ENCODE results near the gene ANGPTL2. TPM values are rescaled to one million over a fixed set of nuclear protein-coding genes. Genes with fewer than 3 reads are reported as not detected.

The ANGPTL2 gene
- polyA plus RNA-seq, 2 of the 4 experiments (the other 2 are of a cell fraction): 0.06 TPM; not detected in 1

GRCh38 chr9:127053960-127054359, 68.5 kb downstream of the ANGPTL2 start:
- TF ChIP-seq E2F6 (IDR thresholded peaks at IDR 0.05; ENCODE audit: borderline replicate concordance, low read depth): no peak
- TF ChIP-seq POLR2A (IDR thresholded peaks at IDR 0.05; ENCODE audit: low read length): no peak
- TF ChIP-seq JUNB (IDR thresholded peaks at IDR 0.05): no peak
- no peak for TF ChIP-seq HMGXB4 (CRISPR knock-in tag; IDR thresholded peaks at IDR 0.05; ENCODE audit: borderline replicate concordance)
- no peak for TF ChIP-seq ELK1 (IDR thresholded peaks at IDR 0.05; ENCODE audit: low read depth, low read length)
- TF ChIP-seq CTCF (IDR thresholded peaks at IDR 0.05): no peak
- TF ChIP-seq ESRRA (IDR thresholded peaks at IDR 0.05; ENCODE audit: borderline replicate concordance, low read length): no peak
- no peak for TF ChIP-seq ATOH8 (CRISPR knock-in tag; IDR thresholded peaks at IDR 0.05; ENCODE audit: low read depth)
- TF ChIP-seq NPAS2 (CRISPR knock-in tag; IDR thresholded peaks at IDR 0.05; ENCODE audit: borderline replicate concordance): no peak
- TF ChIP-seq KDM1A (IDR thresholded peaks at IDR 0.05; ENCODE audit: low read depth): no peak
- no peak for TF ChIP-seq ZSCAN20 (CRISPR knock-in tag; IDR thresholded peaks at IDR 0.05)
- no peak for TF ChIP-seq MYC (IDR thresholded peaks at IDR 0.05; ENCODE audit: borderline replicate concordance, low read length)
- TF ChIP-seq HOXB13 (CRISPR knock-in tag; IDR thresholded peaks at IDR 0.05; ENCODE audit: low read depth): no peak
- no peak for TF ChIP-seq RAD21 (conservative IDR thresholded peaks at IDR 0.05 in 1 of 2, IDR thresholded peaks at IDR 0.05 in 1 of 2)
- TF ChIP-seq CHD4 (IDR thresholded peaks at IDR 0.05; ENCODE audit: borderline replicate concordance): no peak
- TF ChIP-seq FOSL2 (IDR thresholded peaks at IDR 0.05): no peak
- TF ChIP-seq FOSL2 (CRISPR knock-in tag; IDR thresholded peaks at IDR 0.05): no peak
- TF ChIP-seq HDAC2 (IDR thresholded peaks at IDR 0.05): no peak
- no peak for TF ChIP-seq RFX5 (IDR thresholded peaks at IDR 0.05)
- no peak for TF ChIP-seq HOXA7 (CRISPR knock-in tag; IDR thresholded peaks at IDR 0.05)
- FAIRE-seq (no peak), DNase-seq (ENCODE audit: low read depth in 1 of 2, low spot score in 1 of 2) (no peak)

GRCh38 chr9:127053057-127053821, 69.2 kb downstream of the ANGPTL2 start:
- Histone ChIP-seq H3K27ac (no peak overlapping the region), H3K4me1 (peaks cover 6% of the 10 kb centered on the region; the same call in 2 of the 3 replicates), H3K9me3 (no peaks in the 10 kb centered on the region), H3K4me2 (no peak overlapping the region), H3K4me3 (no peak overlapping the region)
- DNase-seq (ENCODE audit: low read depth in 1 of 2, low spot score in 1 of 2) (no peak), FAIRE-seq (no peak), ATAC-seq (no peak)
- 87% methylated on average over 14 of the region's 14 CpGs for WGBS (ENCODE audit: missing lambda C conversion rate)
- ChIA-PET POLR2A (no interaction called here), CTCF (no interaction called here)
- TF ChIP-seq ZC3H11A (IDR thresholded peaks at IDR 0.05) (no peak), RNF2 (IDR thresholded peaks at IDR 0.05; ENCODE audit: borderline replicate concordance, low read depth) (no peak), BCL3 (IDR thresholded peaks at IDR 0.05) (no peak), ATOH8 (CRISPR knock-in tag; IDR thresholded peaks at IDR 0.05; ENCODE audit: low read depth) (no peak), HMGXB4 (CRISPR knock-in tag; IDR thresholded peaks at IDR 0.05; ENCODE audit: borderline replicate concordance) (no peak), CHD2 (IDR thresholded peaks at IDR 0.05; ENCODE audit: low read length, partially characterized antibody) (no peak), TP53 (CRISPR knock-in tag; IDR thresholded peaks at IDR 0.05) (no peak), POLR2AphosphoS2 (conservative IDR thresholded peaks at IDR 0.05; ENCODE audit: low read length) (no peak)

More at GRCh38 chr9:127053960-127054359, 68.5 kb downstream of the ANGPTL2 start:
- no peak overlapping the region for H3K4me2 ChIP-seq
- peaks cover 4% of the 10 kb centered on the region; the same call in 2 of the 3 replicates for H3K4me1 ChIP-seq
- H3K9me3 ChIP-seq: no peaks in the 10 kb centered on the region
- ChIA-PET POLR2A (no interaction called here), CTCF (no interaction called here)
- no peak overlapping the region for H3K4me3 ChIP-seq
- ATAC-seq: no peak
- no peak overlapping the region for H3K27ac ChIP-seq
- WGBS (ENCODE audit: missing lambda C conversion rate): 84% methylated on average over 5 of the region's 5 CpGs

Measured in A549 (cell line).